ENCODE measurements around the gene PLCH1. TPM values are rescaled to one million over a fixed set of nuclear protein-coding genes. Genes with fewer than 3 reads are reported as not detected.

Gene PLCH1
- total and polyA plus RNA-seq, 2 of the 8 experiments (the other 6 are each of a cell fraction or from before 2014, with no cell fraction given) = 5.8 to 17.2 TPM

DNA sequence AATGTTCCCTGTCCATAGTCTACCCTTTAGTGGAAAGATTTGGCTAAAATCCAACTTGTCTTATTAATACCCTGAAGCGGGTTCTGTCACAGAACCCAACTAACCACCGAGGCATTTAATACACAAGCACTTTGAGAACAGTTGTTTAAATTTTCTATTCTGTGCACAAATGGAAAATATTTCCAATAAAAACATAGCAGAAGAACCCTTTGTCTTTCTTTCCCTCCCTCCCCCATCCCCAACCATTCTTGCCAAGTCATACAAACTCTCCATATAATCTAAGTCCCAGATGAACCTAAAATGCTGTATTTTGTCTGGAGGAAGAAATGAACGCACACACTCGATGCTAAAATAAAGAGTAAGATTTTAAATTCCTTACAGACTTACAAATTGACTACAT lies 324.5 kb downstream of the PLCH1 start:
- ChIA-PET CTCF (ENCODE audit: partially characterized antibody) (interaction anchor here (1.0 to 3.3 kb wide), 9 partner anchors 9 to 284 kb away, joined by 3 to 10 read pairs (median 3); no protein-coding TSS in a partner anchor), POLR2A (ENCODE audit: partially characterized antibody) (no interaction called here)
- Histone ChIP-seq H3K36me3 (ENCODE audit: control insufficient read depth in 2 of 4, insufficient read depth in 4 of 4, low read length in 3 of 4) (no peaks in the 10 kb centered on the region), H4K5ac (ENCODE audit: insufficient read length, low read depth, low read length) (no peak overlapping the region), H3K27me3 (replicated peaks in 1 of 4; ENCODE audit: control insufficient read depth in 3 of 4, extremely low read depth in 1 of 4, insufficient read depth in 3 of 4, low read length in 3 of 4) (no peaks in the 10 kb centered on the region), H4K20me1 (replicated peaks in 1 of 2; ENCODE audit: control insufficient read depth in 1 of 2, insufficient read depth in 2 of 2, low read length in 2 of 2) (no peaks in the 10 kb centered on the region), H3K23ac (ENCODE audit: insufficient read length) (no peak overlapping the region), H2AK5ac (ENCODE audit: low read depth, low read length) (no peak overlapping the region), H3K4me1 (replicated peaks in 1 of 4; ENCODE audit: control insufficient read depth in 3 of 4, insufficient read depth in 4 of 4, low read length in 3 of 4) (peaks cover 0 to 21% (median 8%) of the 10 kb centered on the region in 4 experiments; a peak in 4 of 7 replicates), H3K23me2 (ENCODE audit: low read depth, low read length) (no peaks in the 10 kb centered on the region), H3K56ac (replicated peaks; ENCODE audit: insufficient read length, low read depth, low read length) (no peak overlapping the region), H2BK15ac (ENCODE audit: low read length) (no peak overlapping the region), H4K8ac (ENCODE audit: extremely low read depth, insufficient read depth, low read length) (no peak overlapping the region), H3K18ac (ENCODE audit: extremely low read depth, low read length) (no peak overlapping the region), H4K91ac (replicated peaks; ENCODE audit: insufficient read length, low read length) (no peak overlapping the region), H2BK120ac (replicated peaks; ENCODE audit: low read depth, low read length) (no peak overlapping the region), H3K4me2 (ENCODE audit: insufficient read depth in 1 of 2, low read depth in 2 of 2, low read length in 2 of 2) (no peak overlapping the region), H2BK12ac (ENCODE audit: low read depth, low read length) (no peak overlapping the region), H2BK5ac (ENCODE audit: low read depth, low read length) (no peak overlapping the region), H2BK20ac (ENCODE audit: low read length) (no peak overlapping the region), H2AFZ (ENCODE audit: low read length) (no peak overlapping the region), H3K27ac (ENCODE audit: low read depth, low read length) (no peak overlapping the region), H3K79me1 (ENCODE audit: low read depth, low read length) (no peaks in the 10 kb centered on the region), H3K4ac (replicated peaks; ENCODE audit: insufficient read length, low read depth, low read length) (no peak overlapping the region), H3K4me3 (ENCODE audit: extremely low read depth in 1 of 4, insufficient read depth in 2 of 4, low read depth in 3 of 4, low read length in 4 of 4) (no peak overlapping the region), H3K9ac (replicated peaks in 1 of 4; ENCODE audit: extremely low read depth in 1 of 4, low read depth in 3 of 4, low read length in 3 of 4) (no peak overlapping the region), H3K14ac (ENCODE audit: insufficient read length) (no peak overlapping the region), H3K79me2 (ENCODE audit: control insufficient read depth in 1 of 2, insufficient read depth in 2 of 2, low read length in 2 of 2) (no peaks in the 10 kb centered on the region), H3K9me3 (ENCODE audit: insufficient read depth in 2 of 2, low read depth in 1 of 2, low read length in 1 of 2) (no peaks in the 10 kb centered on the region)
- FAIRE-seq = no peak
- 84% methylated on average over 4 of the region's 4 CpGs; no CpG with 5 or more reads in 1 of the 2 experiments for WGBS, 2 experiments (ENCODE audit: extremely low coverage in 1 of 2, insufficient coverage in 1 of 2, insufficient read length in 1 of 2, insufficient replicate concordance in 2 of 2, low coverage in 1 of 2, low lambda C conversion rate in 2 of 2, missing lambda C conversion rate in 1 of 2)
- DNase-seq (ENCODE audit: low read depth in 1 of 2, low spot score in 2 of 2) = no peak
- TF ChIP-seq, protein P1, sequence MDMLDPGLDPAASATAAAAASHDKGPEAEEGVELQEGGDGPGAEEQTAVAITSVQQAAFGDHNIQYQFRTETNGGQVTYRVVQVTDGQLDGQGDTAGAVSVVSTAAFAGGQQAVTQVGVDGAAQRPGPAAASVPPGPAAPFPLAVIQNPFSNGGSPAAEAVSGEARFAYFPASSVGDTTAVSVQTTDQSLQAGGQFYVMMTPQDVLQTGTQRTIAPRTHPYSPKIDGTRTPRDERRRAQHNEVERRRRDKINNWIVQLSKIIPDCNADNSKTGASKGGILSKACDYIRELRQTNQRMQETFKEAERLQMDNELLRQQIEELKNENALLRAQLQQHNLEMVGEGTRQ (IDR thresholded peaks at IDR 0.05; ENCODE audit: low read length) = no peak

All from H1 (cell line).